ENCODE measurements around the gene PLD1. TPM values are rescaled to one million over a fixed set of nuclear protein-coding genes. Genes with fewer than 3 reads are reported as not detected.

PLD1 gene
- total and polyA plus RNA-seq, 2 of the 8 experiments (the other 6 are each of a cell fraction or from before 2014, with no cell fraction given): 1.2 to 2.6 TPM

- Histone ChIP-seq H2AFZ (ENCODE audit: low read length) (peak overlapping the region; percentile 88), H4K5ac (ENCODE audit: insufficient read length, low read depth, low read length) (no peak overlapping the region), H3K23me2 (ENCODE audit: low read depth, low read length) (no peaks in the 10 kb centered on the region), H3K56ac (replicated peaks; ENCODE audit: insufficient read length, low read depth, low read length) (no peak overlapping the region), H2BK20ac (ENCODE audit: low read length) (no peak overlapping the region), H3K4me1 (replicated peaks in 1 of 4; ENCODE audit: control insufficient read depth in 3 of 4, insufficient read depth in 4 of 4, low read length in 3 of 4) (peaks cover 2 to 7% (median 5%) of the 10 kb centered on the region in 4 experiments; a peak in 4 of 7 replicates), H3K14ac (ENCODE audit: insufficient read length) (no peak overlapping the region), H4K8ac (ENCODE audit: extremely low read depth, insufficient read depth, low read length) (no peak overlapping the region), H2BK5ac (ENCODE audit: low read depth, low read length) (no peak overlapping the region), H3K4me3 (ENCODE audit: extremely low read depth in 1 of 4, insufficient read depth in 2 of 4, low read depth in 3 of 4, low read length in 4 of 4) (no peak overlapping the region), H3K9ac (replicated peaks in 1 of 4; ENCODE audit: extremely low read depth in 1 of 4, low read depth in 3 of 4, low read length in 3 of 4) (no peak overlapping the region), H3K36me3 (ENCODE audit: control insufficient read depth in 2 of 4, insufficient read depth in 4 of 4, low read length in 3 of 4) (no peaks in the 10 kb centered on the region), H3K79me1 (ENCODE audit: low read depth, low read length) (no peaks in the 10 kb centered on the region), H3K9me3 (ENCODE audit: insufficient read depth in 2 of 2, low read depth in 1 of 2, low read length in 1 of 2) (no peaks in the 10 kb centered on the region), H2AK5ac (ENCODE audit: low read depth, low read length) (no peak overlapping the region), H3K23ac (ENCODE audit: insufficient read length) (no peak overlapping the region), H3K27ac (ENCODE audit: low read depth, low read length) (no peak overlapping the region), H3K79me2 (ENCODE audit: control insufficient read depth in 1 of 2, insufficient read depth in 2 of 2, low read length in 2 of 2) (no peaks in the 10 kb centered on the region), H4K20me1 (replicated peaks in 1 of 2; ENCODE audit: control insufficient read depth in 1 of 2, insufficient read depth in 2 of 2, low read length in 2 of 2) (no peaks in the 10 kb centered on the region), H4K91ac (replicated peaks; ENCODE audit: insufficient read length, low read length) (no peak overlapping the region), H2BK120ac (replicated peaks; ENCODE audit: low read depth, low read length) (no peak overlapping the region), H2BK15ac (ENCODE audit: low read length) (no peak overlapping the region), H3K27me3 (replicated peaks in 1 of 4; ENCODE audit: control insufficient read depth in 3 of 4, extremely low read depth in 1 of 4, insufficient read depth in 3 of 4, low read length in 3 of 4) (no peaks in the 10 kb centered on the region), H3K4me2 (ENCODE audit: insufficient read depth in 1 of 2, low read depth in 2 of 2, low read length in 2 of 2) (no peak overlapping the region; a peak in 1 of 4 replicates), H2BK12ac (ENCODE audit: low read depth, low read length) (no peak overlapping the region), H3K18ac (ENCODE audit: extremely low read depth, low read length) (no peak overlapping the region), H3K4ac (replicated peaks; ENCODE audit: insufficient read length, low read depth, low read length) (no peak overlapping the region)
- 84% methylated on average over 4 of the region's 4 CpGs; no CpG with 5 or more reads in 1 of the 2 experiments for WGBS, 2 experiments (ENCODE audit: extremely low coverage in 1 of 2, insufficient coverage in 1 of 2, insufficient read length in 1 of 2, insufficient replicate concordance in 2 of 2, low coverage in 1 of 2, low lambda C conversion rate in 2 of 2, missing lambda C conversion rate in 1 of 2)
- DNase-seq (ENCODE audit: low read depth in 1 of 2, low spot score in 2 of 2) (no peak), FAIRE-seq (no peak)
- ChIA-PET CTCF (ENCODE audit: partially characterized antibody) (interaction anchor here (0.6 to 0.7 kb wide), 2 partner anchors 275 to 468 kb away, joined by 3 to 4 read pairs; no protein-coding TSS in a partner anchor), POLR2A (ENCODE audit: partially characterized antibody) (no interaction called here)
- TF ChIP-seq TAF7 (optimal IDR thresholded peaks at IDR 0.05; ENCODE audit: borderline replicate concordance, low read depth, low read length): no peak
- TF ChIP-seq FOSL1 (IDR thresholded peaks at IDR 0.05; ENCODE audit: insufficient read depth, low read depth, low read length): no peak
- TF ChIP-seq POLR2A (IDR thresholded peaks at IDR 0.05; ENCODE audit: control extremely low read depth in 1 of 2, low read depth in 2 of 2, low read length in 2 of 2): no peak
- no peak for TF ChIP-seq CBX8 (IDR thresholded peaks at IDR 0.05; ENCODE audit: borderline replicate concordance, low read depth, low read length)
- no peak for TF ChIP-seq JUN (IDR thresholded peaks at IDR 0.05; ENCODE audit: low read depth, low read length)
Observed at GRCh38 chr3:171777596-171777995, 32.7 kb downstream of the PLD1 start.

Measured in H1 (cell line).